GM04504 (cell line): ENCODE measurements around the gene CLIC3.
"Not testable (repeated sequence)": the region's sequence is repeated elsewhere in the genome, so short reads cannot be mapped to it uniquely, and the experiment has no call there.

Experiments used
- DNase-seq: peaks from one replicate; pipeline ENCODE4 v3.0.0-alpha.2; 2012; ENCODE audit warnings: low read depth

CLIC3 gene, protein sequence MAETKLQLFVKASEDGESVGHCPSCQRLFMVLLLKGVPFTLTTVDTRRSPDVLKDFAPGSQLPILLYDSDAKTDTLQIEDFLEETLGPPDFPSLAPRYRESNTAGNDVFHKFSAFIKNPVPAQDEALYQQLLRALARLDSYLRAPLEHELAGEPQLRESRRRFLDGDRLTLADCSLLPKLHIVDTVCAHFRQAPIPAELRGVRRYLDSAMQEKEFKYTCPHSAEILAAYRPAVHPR

DNA sequence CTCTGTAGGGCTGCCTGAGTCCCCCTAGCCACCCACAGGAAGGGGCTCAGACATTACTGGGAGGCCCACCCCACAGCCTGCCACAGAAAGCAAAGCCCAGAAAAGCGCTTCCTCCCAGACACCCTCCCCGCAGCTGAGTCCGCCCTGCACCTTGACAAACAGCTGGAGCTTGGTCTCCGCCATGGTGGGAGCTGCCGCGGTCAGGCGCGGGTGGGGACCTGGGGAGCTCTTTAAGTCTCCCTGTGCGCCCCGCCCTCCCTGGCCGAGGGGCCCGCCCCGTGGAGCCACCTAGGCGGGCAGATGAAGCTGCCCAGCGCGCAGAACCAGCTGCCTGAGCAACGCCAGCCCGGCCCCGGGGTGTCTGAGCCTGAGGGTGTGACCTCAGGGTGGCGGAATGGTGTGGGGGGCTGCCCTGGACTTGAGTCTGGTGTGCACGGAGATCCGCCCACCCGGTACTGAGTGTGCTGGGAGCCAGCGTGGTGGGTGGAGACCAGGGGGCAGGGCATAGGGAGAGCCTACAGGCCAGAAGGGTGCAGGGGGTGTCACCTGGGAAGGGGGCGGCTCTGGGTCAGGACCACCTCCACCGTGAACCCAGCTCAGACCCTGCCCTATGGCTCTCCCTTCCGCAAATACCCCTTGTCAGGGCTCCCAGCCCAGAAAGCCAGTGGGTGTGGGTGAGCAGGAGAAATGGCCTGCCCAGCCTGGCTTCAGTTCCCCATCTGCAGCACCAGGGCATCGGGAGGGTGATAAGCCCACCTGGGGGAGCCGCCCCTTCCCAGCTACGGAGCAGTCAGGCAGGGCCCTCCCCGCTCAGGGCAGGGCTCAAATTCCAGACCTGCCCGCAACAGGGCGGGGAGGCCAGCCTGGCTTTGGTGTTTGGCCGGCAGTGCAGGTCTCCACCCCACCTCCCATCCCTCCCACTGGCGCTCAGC, at the start of gene CLIC3:
CLIC3 (minus strand) TSS at position 208 of the 932 bp plus-strand sequence; CDS start at position 183, 25 bp downstream.
- DNase-seq: no peak

DNA sequence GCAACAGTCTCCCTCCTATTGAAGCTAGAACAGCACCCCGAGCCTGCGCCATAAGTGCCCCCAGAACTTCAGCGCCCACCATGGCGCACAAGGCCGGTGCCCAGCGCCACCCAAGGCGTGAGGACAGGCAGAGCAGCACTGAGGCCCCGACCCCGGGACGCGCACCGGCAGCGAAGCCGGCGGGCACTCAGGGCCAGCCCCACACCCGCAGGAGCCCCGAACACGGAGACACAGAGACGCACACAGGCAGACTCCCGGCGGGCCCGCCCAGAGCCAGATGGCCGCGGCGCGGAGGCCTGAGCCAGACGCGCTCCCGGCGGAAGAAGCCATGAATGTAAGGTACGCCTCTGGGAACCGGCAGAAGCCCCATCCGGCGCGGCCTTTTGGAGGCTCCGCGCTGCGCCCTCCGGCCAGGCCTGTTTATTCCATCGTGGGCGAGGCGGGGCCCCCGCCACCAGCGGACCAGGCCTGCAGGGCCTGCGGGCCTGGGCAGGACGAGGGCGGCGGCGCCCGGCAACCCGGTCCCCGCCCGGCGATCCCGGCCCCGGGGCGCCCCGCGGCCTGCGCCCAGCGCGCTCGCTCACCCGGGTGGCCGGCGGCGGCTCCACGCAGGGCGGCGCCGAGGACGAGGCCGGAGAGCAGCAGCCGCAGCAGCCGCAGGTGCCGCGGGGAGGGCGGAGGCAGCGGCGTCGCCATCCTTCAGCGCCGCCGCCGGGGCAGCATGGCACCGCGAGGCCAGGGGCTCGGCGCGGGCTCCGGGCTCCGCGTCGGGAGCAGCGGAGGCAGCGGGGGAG, 49.1 kb upstream of the CLIC3 start:
- no peak for DNase-seq

DNA sequence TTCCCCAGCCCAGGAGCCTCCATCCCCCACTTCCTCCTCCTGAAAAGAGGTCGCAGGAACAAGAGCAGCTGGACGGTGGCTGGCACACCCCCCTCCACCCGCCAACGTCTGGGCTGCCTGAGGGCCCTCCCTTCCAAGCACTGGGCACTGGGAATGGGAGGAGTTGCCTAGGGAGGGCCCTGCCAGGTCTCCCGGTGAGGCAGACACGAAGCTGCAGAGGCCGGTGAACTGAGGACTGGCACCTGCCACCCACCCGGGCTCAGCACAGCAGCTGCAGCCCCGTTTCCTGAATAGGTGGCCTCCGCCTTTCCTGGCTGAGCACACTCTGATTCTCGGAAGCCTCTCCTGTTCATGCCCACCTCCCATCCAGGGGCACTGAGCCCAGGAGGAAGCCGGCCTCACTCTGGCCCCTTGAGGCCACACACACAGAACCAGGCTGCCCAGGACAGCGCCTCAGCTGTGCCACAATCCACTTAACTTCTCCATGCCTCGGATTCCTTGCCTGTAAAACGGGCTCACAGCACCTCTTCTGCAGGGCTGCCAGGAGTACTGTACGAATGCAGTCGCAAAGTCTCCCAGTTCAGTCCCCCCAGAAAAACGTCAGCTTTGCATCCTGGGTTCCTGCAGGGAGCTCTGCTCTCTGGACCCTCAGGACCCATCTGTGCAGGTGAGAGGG, 48.3 kb upstream of the CLIC3 start:
- no peak for DNase-seq

DNA sequence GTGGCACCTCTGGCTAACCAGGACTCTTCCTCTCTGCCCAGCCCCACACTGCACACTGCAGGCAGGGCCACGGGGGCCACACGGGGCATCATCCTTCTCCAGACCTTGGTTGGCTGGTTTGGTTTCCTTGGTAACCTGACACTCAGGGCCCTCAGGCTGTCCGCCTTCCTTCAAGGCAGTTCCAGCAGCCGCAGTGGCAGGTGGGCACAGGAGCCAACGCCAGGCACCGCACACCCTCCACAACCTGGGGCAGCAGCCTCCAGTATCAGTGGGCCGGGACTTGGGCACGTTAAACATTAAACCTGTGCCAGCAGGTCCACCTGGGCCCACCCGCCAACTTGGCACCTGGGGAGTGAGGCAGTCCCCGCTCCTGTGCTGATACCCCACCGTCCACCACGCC, 47.7 kb upstream of the CLIC3 start:
- DNase-seq: no peak

DNA sequence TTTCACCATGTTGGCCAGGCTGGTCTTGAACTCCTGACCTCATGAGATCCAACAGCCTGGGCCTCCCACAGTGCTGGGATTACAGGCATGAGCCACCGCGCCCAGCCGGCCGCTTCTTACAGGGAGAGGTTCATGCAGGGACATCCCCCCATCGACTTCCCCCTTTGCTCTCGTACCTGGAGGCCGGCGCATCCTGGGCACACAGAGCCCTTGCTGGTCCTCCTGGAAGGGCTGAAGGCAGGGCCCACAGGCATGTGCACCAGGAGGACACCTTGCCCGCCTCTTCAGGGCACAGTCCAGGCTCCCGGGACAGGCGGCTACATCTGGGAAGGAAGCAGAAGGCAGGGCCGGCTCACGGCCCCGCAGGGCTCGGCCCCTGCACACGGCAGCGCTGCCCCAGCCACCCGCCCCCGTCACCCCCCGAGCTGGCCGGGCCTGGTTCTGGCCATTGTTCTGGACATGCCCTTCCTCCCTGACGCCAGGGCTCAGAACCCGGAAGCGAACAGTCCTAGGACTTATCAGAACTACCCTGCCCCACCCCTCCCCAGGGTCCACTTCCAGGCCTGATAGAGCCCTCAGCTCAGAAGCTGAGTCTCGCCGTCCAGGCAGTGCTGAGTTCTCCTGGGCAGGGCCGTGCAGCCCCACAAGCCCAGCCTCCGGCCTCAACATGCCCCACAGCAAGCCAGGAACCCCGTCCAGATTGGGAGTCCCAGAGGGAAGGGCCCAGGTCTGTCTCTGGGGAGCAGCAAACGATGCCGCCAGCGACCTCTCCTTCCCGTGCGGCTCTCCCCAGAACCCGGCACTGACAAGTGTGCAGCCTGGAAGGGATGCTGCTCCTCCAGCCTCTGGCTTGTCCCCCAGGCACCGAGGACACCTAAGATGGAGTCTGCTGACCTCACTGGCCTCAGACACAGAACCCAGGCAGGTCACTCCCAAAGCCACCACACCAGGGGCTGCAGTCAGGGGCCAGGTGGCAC, 46.7 kb upstream of the CLIC3 start:
- no peak for DNase-seq

DNA sequence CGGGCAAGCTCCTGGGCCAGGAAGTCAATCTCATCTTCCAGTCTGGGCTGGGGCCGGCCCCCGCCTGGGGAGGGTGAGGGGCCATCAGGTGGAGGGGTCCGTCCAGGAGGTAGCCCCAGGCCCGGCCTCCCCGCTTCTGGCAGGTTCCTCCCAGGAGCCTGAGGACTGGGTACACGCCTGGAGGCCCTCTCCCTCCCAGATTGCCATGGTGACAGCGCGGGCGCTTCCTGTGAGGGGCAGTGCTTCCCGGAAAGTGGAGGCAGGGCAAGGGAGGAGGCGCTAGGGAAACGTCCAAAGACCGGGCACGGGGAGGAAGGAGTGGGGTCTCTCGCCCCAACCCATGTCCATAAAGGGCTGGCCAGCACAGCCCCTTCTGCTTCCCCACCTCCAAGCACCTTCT, 44.8 kb upstream of the CLIC3 start:
- no peak for DNase-seq

DNA sequence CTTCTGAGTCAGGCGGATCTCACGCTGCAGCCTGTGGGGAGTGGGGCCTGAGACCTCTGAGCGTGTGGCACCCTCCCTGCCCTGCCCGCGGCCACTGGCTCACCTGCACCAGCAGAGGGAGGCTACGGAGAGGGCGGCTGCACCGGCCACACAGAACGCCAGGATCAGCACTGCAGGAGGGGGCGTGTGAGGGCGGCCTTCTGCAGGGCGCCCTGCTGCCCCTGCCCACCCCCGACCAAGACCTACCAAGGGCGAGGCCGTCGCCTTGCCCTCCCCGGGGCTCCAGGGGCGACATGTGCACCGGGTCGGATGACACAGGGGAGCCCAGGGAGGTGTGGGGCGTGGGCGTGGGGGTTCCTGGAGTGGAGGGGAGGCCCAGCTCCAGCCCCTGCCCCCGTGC, 44.2 kb upstream of the CLIC3 start:
- DNase-seq: no peak

DNA sequence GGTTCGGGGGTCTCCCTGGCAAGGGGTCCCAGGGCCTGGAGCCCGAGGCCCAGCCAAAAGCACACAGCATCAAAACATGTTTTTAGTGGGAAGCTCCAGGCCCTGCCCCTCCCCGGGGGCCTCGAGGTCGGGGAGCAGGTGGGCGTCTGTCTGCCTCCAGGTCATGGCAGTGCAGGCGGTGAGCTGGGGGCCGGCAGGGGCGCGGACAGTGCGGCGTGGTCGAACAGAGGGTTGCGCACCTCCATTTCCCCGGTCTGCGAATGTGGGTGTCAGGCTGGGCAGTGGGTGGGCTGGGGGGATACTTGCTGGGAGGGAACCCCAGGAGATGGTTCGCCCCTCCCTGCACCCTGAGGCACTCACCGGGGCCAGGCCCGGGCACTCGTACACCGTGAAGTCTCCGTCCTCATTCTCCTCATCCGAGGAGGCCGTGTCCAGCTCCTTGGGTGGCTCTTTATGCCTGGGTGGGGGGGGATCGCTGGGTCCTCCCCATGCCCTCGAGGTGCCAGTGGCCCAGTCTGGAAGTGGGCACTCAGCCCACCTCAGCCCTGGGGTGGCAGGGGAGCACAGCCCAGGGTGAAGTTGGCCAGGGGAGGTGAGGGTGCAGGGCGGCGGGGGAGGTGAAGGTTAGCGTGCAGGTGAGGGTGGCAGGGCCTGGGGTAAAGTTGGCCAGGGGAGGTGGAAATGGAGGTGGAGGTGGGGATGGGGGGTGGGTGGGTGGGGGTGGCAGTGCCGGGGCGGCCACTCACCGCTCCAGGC, 43.4 kb upstream of the CLIC3 start:
- DNase-seq: no peak

DNA sequence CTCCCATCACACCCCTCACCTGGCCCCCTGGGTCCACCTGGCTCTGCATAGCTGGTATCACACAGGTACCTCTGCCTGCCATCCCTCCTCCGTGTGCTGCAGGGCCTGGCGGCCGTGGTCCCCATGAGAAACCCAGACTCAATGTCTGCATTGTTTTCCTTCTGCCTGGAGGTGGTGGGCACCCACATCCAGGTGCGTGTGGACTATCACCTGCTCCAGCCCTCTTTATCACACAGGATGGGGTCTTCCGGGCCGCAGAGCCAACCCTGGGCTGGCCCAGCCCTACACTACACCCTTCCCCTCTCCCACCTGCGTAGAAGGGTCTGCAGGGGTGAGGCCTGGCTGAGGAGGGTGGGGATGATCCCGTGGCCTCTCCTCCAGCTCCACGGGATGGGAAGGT, 42.5 kb upstream of the CLIC3 start:
- no peak for DNase-seq

DNA sequence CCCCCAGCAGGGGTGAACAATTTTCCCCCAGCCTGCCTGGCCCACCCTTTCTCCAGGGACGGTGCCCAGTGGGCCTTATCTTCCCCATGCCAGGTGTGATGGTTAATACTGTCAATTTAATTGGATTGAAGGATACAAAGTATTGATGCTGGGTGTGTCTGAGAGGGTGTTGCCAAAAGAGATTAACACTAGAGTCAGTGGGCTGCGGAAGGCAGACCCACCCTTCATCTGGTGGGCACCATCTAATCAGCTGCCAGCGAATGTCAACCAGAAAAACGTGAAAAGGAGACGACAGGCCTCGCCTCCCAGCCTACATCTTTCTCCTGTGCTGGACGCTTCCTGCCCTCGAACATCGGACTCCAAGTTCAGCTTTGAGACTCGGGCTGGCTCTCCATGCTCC, 41.1 kb upstream of the CLIC3 start:
- DNase-seq: no peak

DNA sequence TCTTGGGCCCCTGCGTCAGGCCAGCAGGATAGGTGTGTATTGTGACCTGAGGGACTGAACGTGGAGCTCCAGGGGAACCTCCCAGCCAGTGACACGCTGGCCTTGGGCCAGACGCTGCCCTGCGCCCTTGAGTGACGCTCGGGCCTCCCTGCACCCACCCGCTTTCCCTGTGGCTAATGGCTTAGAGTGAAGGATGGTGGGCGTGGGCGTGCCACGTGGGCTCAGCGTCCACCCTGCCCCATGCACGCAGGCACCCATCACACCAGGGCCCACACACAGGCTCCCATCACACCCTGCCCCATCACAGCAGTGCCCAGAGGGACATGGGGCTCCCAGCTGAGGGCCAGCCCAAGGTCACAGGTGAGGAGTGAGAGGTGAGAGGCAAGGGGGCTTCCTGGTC, 40.7 kb upstream of the CLIC3 start:
- no peak for DNase-seq

DNA sequence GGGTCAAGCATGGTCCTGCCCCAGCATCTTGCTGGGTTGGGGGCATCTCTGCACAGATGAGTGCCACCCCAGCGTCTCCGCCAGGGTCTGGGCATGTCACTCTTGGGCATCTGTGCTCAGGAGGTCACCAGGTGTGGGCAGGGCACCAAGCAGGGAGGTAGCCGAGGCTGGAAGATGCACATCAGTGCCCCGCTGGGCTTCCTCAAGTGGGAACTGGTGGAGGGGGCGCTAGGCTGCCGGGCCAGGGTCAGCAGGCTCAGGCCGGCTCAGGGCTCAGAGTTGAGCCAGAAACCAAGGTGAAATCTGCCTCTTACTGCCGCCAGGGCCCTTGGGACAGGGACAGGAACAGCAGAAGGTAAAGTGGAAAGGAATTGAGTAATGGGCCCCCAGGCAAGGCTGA, 39.6 kb upstream of the CLIC3 start:
- DNase-seq: no peak

DNA sequence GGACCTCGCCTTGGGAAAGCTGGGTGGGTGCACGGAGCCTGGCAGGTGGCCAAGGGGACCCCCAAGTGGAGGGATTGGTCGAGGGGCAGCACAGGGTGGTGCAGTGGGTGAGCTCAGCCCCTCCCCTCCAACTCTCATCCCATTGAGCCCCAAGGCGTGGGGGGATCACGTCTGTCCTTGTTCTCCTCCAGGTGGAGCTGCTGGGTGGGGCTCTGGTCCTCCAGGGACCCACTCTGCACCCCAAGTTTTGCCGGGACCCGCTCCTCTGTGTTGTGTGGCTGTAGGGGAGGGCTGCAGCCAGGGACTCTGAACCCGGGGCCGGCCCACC, 39.1 kb upstream of the CLIC3 start:
- no peak for DNase-seq

DNA sequence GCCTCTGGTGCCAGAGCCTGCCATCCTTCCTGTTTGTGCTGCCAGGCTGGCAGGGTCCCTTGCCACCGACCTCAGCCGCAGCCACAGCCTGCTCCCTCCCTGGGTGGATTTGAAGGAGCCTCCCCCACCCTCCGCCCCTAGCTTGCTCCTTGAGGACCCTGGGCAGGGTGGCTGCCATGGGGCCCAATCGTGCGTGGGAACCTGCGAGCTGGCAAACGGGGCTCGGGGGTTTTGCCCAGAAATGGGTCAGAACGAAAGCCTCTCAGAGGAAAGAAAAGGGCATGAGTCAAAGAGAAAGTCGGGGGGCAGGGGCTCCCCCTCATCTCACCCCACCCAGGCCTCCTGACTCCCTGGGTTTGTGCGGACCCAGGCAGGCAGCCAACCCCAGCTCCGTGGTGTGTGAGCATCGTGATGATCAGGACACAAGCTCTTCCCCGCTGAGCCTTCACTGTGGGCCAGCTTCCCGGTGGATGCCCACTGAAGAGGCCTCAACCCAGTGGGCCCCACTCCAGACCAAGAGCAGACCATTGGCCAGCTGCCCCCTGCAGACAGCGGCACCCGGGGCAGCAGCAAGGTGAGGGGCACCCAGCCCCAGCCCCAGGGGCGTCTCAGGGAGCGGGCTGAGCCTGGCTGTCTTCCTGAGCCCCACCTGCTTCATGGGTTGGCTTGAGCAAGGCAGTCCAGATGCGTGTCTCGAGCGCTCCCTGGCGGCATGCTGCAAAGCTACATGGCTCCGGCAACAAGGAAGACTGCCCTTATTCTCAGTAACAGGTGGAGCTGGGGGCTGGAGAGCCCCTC, 38.5 kb upstream of the CLIC3 start:
- DNase-seq: no peak

DNA sequence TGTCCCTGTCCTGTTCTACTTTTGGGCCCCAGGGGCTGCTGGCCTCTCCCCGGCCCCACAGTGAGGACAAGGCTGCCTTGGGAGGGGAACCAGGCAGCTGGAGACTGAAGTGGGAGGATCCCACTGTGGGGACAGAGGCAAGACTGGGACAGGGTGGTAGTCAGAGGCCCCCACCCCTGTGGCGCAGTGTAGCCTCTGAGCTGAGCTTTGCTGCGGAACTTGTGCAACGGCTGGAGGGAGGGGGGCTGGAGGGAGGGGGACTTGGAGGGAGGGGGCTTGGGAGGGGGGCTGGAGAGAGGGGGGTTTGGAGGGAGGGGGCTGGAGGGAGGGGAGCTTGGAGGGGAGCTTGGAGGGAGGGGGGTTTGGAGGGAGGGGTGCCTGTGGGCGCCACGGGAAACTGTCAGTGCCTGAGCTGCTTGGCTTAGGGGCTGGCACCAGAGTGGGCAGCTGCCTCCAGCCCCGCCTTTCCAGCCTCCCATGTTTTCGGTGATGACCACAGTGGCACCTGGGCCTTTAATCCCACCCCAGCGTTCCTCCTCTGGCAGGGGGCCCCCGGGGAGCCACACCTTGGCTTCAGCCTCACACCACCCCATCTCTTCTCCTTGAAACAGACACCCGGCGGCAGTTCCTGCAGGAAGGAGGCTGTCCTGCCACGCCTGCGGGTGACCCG, 37.8 kb upstream of the CLIC3 start:
- DNase-seq: no peak

DNA sequence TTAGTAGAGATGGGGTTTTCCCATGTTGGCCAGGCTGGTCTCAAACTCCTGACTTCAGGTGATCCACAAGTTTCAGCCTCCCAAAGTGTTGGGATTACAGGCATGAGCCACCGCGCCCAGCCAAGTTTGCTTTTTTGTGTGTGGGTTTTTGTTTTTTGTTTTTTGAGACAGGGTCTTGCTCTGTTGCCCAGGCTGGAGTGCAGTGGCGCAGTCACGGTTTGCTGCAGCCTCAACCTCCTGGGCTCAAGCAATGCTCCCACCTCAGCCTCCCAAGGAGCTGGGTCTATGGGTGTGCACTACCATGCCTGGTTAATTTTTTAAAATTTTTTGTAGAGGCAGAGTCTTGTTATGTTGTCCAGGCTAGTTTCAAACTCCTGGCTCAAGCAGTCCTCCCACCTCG, 37.1 kb upstream of the CLIC3 start:
- not testable (repeated sequence) for DNase-seq

DNA sequence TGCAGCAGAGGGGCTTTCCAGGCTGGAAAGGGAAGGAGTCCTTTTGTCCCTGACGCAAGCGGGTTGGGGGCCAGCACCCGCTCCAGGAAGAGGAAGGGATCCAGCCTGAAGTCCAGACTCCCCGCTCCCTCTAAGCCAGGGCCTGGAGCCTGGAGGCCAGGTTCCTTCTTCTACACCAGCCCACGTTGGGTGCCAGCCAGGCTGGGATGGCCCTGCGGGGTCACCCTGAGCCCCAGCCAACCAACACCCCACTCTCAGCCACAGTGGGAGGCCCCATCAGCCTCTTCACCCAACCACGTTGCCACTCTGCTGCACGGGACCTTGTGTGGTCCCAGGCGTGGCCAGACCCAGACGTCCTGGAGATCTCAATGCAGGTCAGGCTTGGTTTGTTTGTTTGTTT, 36.5 kb upstream of the CLIC3 start:
- DNase-seq: no peak

DNA sequence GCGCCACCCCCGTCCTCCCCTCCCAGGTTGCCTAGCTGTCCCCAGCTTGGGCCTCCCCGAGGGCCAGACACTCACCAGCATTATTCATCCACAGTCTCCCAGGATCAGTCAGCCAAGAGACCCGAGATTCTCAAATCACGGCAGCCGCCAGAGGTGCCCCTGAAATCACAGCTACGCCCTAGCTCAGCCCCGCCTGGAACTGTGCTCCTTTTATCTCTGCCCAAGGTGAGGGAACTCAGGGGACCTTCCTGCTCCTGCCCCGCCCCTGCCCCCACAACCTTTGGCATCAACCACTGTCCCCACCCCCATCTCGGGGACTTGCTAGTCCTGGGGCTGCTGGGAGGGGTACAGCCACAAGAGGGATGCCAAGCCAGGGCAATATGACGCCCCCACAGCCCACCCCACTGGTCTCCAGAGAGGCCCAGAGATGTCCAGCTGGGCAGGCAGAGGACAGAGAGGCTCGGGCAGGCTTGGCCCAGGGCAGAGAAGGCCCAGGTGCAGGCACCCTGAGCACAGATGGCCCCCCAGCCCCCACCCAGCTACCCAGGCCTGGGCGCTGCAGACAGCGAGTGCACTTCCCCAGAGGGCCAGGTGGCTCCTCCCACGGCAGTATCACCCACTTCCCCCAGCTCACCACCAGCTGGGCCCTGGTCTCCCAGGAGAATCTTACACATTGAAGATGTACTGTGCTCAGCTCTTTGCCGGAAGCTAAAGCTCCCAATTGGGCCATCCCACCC, 35.7 kb upstream of the CLIC3 start, which contains the start of gene FUT7:
FUT7 (minus strand) TSS at position 185 of the 737 bp plus-strand sequence; CDS start at position 88, 97 bp downstream.
- DNase-seq: no peak
